ENCODE measurements around the gene SH3D21.

The SH3D21 gene

GRCh38 chr1:36306210-36306901, at the start of gene SH3D21:
Gene SH3D21 (plus strand): TSS chr1:36306368. CDS start chr1:36306421, 53 bp downstream.
- peak; percentile 24 for DNase-seq (ENCODE audit: low spot score)

GRCh38 chr1:36256558-36257374, 49.4 kb upstream of the SH3D21 start:
- DNase-seq (ENCODE audit: low spot score), result no peak

GRCh38 chr1:36257375-36257767, 48.8 kb upstream of the SH3D21 start:
- DNase-seq (ENCODE audit: low spot score), result no peak

GRCh38 chr1:36258960-36259344, 47.2 kb upstream of the SH3D21 start:
- no peak for DNase-seq (ENCODE audit: low spot score)

GRCh38 chr1:36268981-36269380, 37.2 kb upstream of the SH3D21 start:
- DNase-seq (ENCODE audit: low spot score), result no peak

GRCh38 chr1:36269408-36269838, 36.7 kb upstream of the SH3D21 start:
- no peak for DNase-seq (ENCODE audit: low spot score)

- DNase-seq (ENCODE audit: low spot score), result no peak
Observed at GRCh38 chr1:36273024-36273423, 33.1 kb upstream of the SH3D21 start.

GRCh38 chr1:36274201-36274600, 32.0 kb upstream of the SH3D21 start:
- DNase-seq (ENCODE audit: low spot score), result no peak

GRCh38 chr1:36276688-36277087, 29.5 kb upstream of the SH3D21 start:
- no peak for DNase-seq (ENCODE audit: low spot score)

- no peak for DNase-seq (ENCODE audit: low spot score)
Observed at GRCh38 chr1:36279110-36279788, 26.9 kb upstream of the SH3D21 start.

- DNase-seq (ENCODE audit: low spot score), result no peak
Observed at GRCh38 chr1:36279789-36280296, 26.3 kb upstream of the SH3D21 start.

- DNase-seq (ENCODE audit: low spot score), result no peak
Observed at GRCh38 chr1:36284061-36284460, 22.1 kb upstream of the SH3D21 start.

- no peak for DNase-seq (ENCODE audit: low spot score)
Observed at GRCh38 chr1:36284517-36284916, 21.7 kb upstream of the SH3D21 start.

GRCh38 chr1:36285443-36286101, 20.6 kb upstream of the SH3D21 start:
- peak; percentile 89 for DNase-seq (ENCODE audit: low spot score)

- DNase-seq (ENCODE audit: low spot score), result no peak
Observed at GRCh38 chr1:36286802-36287201, 19.4 kb upstream of the SH3D21 start.

GRCh38 chr1:36287595-36287994, 18.6 kb upstream of the SH3D21 start:
- DNase-seq (ENCODE audit: low spot score), result no peak

- DNase-seq (ENCODE audit: low spot score), result no peak
Observed at GRCh38 chr1:36295390-36295789, 10.8 kb upstream of the SH3D21 start.

- no peak for DNase-seq (ENCODE audit: low spot score)
Observed at GRCh38 chr1:36297062-36297461, 9.1 kb upstream of the SH3D21 start.

GRCh38 chr1:36298640-36299039, 7.5 kb upstream of the SH3D21 start:
- no peak for DNase-seq (ENCODE audit: low spot score)

- peak; percentile 34 for DNase-seq (ENCODE audit: low spot score)
Observed at GRCh38 chr1:36300526-36300925, 5.6 kb upstream of the SH3D21 start.

- DNase-seq (ENCODE audit: low spot score), result no peak
Observed at GRCh38 chr1:36301220-36301619, 4.9 kb upstream of the SH3D21 start.

- DNase-seq (ENCODE audit: low spot score), result no peak
Observed at GRCh38 chr1:36303244-36303643, 2.9 kb upstream of the SH3D21 start.

All from hematopoietic multipotent progenitor cell treated with erythropoietin and hydrocortisone succinate and interleukin-3 and kit ligand, for 15 days (in vitro differentiated cells).